22Rv1 (cell line): ENCODE measurements around the gene EXOC1L.

ENCODE experiments used
- H3K27ac ChIP-seq: fragments of 450-650 bp; 2 replicates; pipeline ENCODE4 v1.5.1; 2017
- CTCF ChIP-seq: fragments of 450-650 bp; IDR thresholded peaks from 2 replicates; pipeline ENCODE4 v1.5.1; 2017; ENCODE audit warnings: mild to moderate bottlenecking
- ZFX ChIP-seq: fragments of 450-650 bp; IDR thresholded peaks from 2 replicates; pipeline ENCODE4 v1.6.1; 2017; ENCODE audit warnings: antibody characterized with exemption, borderline replicate concordance

The EXOC1L gene

GRCh38 chr4:55866290-55866907, 46.8 kb downstream of the EXOC1L start:
- H3K27ac ChIP-seq, result no peak overlapping the region
- TF ChIP-seq CTCF, result no peak
- no peak for TF ChIP-seq ZFX

GRCh38 chr4:55866973-55867574, 47.5 kb downstream of the EXOC1L start:
- no peak overlapping the region for H3K27ac ChIP-seq
- TF ChIP-seq CTCF (peak; percentile 95), ZFX (no peak)

GRCh38 chr4:55868581-55869090, 49.0 kb downstream of the EXOC1L start:
- TF ChIP-seq CTCF, result no peak
- no peak for TF ChIP-seq ZFX
- H3K27ac ChIP-seq, result no peak overlapping the region

- no peak overlapping the region for H3K27ac ChIP-seq
- TF ChIP-seq ZFX (no peak), CTCF (no peak)
Observed at GRCh38 chr4:55871299-55871800, 51.8 kb downstream of the EXOC1L start.

GRCh38 chr4:55874831-55875230, 55.2 kb downstream of the EXOC1L start:
- H3K27ac ChIP-seq, result no peak overlapping the region
- TF ChIP-seq ZFX, result no peak
- no peak for TF ChIP-seq CTCF

- no peak for TF ChIP-seq ZFX
- no peak for TF ChIP-seq CTCF
- no peak overlapping the region for H3K27ac ChIP-seq
Observed at GRCh38 chr4:55876387-55876786, 56.8 kb downstream of the EXOC1L start.

GRCh38 chr4:55879224-55879623, 59.6 kb downstream of the EXOC1L start:
- no peak for TF ChIP-seq ZFX
- TF ChIP-seq CTCF, result no peak
- no peak overlapping the region for H3K27ac ChIP-seq
